ENCODE results near the gene CAPN13.

- TF ChIP-seq CTCF (IDR thresholded peaks at IDR 0.05) (no peak), EZH2 (IDR thresholded peaks at IDR 0.05; ENCODE audit: borderline replicate concordance, insufficient read depth, low read depth, low read length, poor library complexity, severe bottlenecking) (no peak)
These were observed 36.2 kb downstream of the CAPN13 start for GRCh38 chr2:30770816-30771576.
